Choroid plexus epithelial cell (primary cell): Measurements from ENCODE around the gene GRID2.

Experiments used
- DNase-seq: peaks from one replicate; pipeline ENCODE4 v3.0.0-alpha.2; 2010; ENCODE audit warnings: low read depth
- H3K4me3 ChIP-seq: 2 replicates; pipeline ENCODE4 v1.5.1; 2011; ENCODE audit warnings: low read depth, mild to moderate bottlenecking, control low read depth, low read length, moderate library complexity
- TF ChIP-seq, protein P1 (sequence below): conservative IDR thresholded peaks from 2 replicates; pipeline ENCODE4 v1.5.1; 2011; ENCODE audit warnings: low read depth, mild to moderate bottlenecking, control low read depth, inconsistent platforms, low read length, moderate library complexity

Gene GRID2

DNA sequence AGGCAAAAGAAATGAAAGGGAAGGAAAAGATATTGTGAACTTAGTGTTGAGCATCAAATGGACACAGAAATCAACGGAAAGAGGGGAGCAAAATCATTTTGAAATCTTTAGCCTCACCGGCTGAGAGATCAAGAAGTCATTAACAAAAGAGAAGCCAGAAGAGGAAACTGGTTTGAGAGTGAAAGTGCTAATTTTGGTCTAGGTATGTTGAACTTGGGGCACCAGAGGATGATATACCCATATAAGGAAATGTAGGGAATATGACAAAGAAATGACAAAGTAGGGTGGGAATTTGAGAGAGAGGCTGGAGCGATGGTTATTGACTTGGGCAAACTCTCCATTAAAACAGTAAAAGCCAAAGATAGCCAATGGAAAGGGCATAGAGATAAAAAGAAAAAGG lies 1341.4 kb downstream of the GRID2 start:
- no peak overlapping the region for H3K4me3 ChIP-seq
- no peak for DNase-seq
- TF ChIP-seq, protein P1, sequence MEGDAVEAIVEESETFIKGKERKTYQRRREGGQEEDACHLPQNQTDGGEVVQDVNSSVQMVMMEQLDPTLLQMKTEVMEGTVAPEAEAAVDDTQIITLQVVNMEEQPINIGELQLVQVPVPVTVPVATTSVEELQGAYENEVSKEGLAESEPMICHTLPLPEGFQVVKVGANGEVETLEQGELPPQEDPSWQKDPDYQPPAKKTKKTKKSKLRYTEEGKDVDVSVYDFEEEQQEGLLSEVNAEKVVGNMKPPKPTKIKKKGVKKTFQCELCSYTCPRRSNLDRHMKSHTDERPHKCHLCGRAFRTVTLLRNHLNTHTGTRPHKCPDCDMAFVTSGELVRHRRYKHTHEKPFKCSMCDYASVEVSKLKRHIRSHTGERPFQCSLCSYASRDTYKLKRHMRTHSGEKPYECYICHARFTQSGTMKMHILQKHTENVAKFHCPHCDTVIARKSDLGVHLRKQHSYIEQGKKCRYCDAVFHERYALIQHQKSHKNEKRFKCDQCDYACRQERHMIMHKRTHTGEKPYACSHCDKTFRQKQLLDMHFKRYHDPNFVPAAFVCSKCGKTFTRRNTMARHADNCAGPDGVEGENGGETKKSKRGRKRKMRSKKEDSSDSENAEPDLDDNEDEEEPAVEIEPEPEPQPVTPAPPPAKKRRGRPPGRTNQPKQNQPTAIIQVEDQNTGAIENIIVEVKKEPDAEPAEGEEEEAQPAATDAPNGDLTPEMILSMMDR: no peak

DNA sequence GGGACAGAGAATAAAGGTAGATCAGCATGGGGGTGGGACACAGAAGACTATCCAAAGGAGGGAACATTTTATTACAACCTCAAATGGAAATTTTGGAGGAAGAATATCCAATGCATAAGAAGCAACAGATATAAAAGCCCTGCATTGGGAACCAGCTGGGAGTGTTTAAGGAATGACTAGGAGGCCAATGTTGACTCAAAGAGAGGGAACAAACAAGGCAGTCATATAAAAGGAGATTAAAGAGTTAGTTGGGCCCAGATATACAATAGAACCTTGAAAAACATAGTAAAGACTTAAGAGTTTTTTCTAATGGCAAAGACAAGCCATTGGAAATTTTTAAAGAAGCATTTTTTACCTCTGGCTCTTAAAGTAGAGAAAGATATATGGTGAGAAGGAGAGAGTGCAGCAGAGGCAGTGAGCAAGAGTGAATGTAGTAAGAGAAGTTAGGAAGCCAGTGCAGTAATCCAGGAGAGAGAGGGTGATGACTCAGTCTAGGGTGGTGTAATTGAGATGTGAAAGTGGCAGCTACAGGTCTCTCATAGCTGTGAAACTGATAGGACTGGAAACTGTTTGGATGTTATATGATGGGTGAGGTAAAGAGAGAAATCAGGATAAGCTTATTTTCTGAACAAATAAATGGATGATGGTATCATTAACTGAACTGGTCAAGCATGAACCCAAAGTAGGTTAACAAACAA lies 1342.6 kb downstream of the GRID2 start:
- no peak for DNase-seq
- TF ChIP-seq, protein P1: no peak
- no peak overlapping the region for H3K4me3 ChIP-seq

DNA sequence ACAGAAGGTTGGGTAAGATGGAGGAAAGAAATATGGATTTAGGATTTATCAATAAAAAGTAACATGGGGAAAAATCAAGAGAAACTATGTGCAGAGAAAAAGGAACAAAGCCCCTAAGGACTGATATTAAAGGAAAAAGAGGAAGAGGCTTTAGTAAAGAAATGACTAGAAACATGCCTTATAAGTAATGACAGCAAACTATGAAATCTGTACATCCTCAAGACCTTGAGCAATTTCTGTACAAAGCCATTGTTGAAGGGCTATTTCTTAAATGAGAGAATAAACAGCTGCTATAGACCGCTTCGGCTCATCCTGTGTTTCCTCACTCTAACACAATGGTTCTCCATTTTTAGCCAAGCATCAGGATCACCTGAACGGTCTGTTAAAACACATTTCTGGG lies 1344.5 kb downstream of the GRID2 start:
- DNase-seq: no peak
- TF ChIP-seq, protein P1: no peak
- no peak overlapping the region for H3K4me3 ChIP-seq

DNA sequence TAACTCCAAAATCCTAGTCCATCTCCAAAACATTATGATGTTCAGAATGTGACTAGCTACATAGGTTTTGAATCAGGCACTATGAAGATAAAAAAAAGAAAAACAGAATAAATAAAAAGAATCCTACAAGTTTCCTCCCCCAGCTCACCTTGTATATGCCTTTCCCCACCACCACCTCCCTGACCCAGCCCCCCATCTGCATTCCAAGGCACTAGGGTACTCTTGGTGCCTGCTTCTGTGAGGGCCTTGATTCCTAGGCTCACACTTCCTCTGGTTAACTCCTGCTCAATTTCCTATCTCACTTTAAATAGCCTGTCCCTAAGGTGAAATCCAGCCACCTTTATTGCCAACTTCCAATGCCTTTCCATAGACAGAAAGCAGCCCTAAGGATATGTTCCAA lies 1346.1 kb downstream of the GRID2 start:
- H3K4me3 ChIP-seq: no peak overlapping the region
- DNase-seq: no peak
- TF ChIP-seq, protein P1: no peak

DNA sequence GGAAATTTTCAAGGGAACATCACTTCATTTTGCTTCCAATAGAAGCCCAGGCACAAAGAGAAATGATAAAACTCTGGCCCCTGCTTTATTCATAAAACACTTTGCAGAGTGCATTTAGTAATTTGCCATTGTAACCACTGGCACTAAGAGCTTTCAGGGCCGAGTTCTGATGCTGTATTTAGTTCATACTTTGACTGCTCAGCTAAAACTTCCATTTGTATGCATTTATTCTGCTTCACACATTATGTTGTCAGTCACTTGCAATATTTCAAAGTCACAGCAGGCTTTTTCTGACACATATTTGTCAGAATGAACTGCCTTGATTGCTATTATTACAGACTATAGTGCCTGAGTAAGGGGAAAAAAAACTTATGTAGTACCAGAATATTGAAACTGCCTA lies 1350.4 kb downstream of the GRID2 start:
- TF ChIP-seq, protein P1: no peak
- DNase-seq: no peak
- H3K4me3 ChIP-seq: no peak overlapping the region

DNA sequence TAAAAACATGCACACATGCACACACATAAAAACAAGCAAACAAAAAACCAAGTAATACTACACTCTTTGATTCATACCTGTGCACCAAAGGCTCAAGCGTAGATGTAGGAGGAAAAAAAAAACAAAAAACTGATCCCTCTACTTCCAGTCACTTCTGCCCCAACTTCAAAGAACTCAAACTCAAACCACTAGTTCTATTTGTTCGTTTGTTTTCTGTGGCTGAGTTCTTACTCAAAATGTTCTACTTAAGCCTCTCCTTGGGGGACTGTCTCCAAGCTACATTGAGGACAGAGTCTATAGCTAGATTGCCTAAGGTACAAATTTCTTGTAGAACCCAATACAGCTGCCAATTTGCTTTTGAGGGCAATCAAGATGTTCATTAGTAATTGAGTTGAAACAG lies 1353.8 kb downstream of the GRID2 start:
- no peak for DNase-seq
- H3K4me3 ChIP-seq: no peak overlapping the region
- TF ChIP-seq, protein P1: no peak

DNA sequence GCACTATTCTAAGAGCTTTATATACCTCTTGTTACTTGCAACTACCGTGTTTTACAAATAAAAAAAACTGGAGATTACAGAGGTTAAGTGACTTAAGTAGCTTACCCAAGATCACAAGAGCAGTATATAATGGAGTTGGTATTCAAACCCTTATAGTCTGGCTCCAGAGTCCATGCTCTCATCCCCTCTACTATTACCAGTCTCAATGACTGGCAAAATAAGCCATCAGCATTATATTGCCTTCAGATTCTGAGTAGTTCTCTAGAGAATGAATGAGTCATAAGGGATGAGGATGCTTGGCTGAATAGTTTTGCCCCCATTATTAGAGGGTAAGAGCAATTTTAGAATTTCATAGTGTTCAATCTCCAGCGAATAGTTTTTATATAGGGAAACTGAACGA lies 1354.7 kb downstream of the GRID2 start:
- no peak for DNase-seq
- TF ChIP-seq, protein P1: no peak
- H3K4me3 ChIP-seq: no peak overlapping the region
